NCI-H2227 treated with DMSO at 0.1 percent for 48 hours (cell line): ENCODE measurements around the gene FIGN.

Experiments used
- DNase-seq: peaks from one replicate; lab custom pipeline; 2025; lab: John Stamatoyannopoulos, UW

The FIGN gene

DNA sequence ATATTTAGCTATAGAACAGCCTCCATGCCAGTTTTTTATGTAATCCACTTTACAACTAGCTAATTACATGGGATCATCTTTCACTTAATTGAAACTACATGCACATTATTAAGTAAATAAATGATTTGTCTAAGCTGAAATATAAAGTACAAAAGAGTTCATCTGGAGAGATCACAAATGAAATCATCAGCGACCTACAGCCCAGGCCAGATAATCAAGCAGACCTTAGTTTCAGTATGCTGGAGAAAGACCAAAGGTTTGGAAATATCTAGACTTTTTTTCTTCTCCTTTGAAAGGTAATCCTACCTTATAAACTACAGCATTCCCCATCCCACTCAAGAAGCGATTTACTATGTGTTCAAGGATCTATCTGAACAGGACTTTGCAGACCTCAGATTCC lies 26.5 kb downstream of the FIGN start:
- no peak for DNase-seq

DNA sequence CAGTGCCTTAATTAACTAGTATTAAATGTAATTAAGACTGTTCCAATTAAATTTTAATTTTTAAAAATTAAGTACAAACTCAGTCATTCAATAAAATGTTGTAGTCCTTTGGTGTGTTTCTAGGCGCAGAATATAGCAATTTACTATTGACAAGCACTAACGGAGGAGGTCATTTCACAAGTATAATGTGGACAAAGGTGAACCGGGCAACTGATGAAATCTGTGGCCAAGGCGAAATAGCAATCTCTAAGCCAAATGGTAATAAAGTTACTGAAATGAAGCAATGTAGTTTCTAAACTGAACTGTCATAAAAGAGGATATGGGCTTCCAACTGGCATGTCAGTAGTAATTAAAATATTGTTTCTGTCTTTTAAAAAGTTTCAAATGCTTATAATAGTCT lies 27.5 kb downstream of the FIGN start:
- DNase-seq = no peak

DNA sequence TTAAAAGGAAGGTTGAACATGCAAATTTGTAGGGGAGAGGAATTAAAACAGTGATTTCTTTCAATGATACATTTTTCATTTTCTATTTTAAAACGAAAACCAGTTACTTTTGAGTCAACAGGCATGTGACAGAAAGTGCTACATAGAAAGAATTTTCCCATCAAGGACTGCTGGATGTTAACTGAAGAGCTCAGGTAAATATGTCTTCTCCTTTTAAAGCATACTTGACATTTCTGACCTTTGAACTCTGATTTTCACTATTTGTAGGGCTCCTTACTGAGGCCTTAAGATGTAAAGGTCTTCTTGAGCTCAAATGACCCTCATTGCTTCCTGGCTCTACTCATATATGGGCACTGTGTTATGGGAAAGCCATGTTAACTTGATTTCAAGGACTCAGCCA lies 32.4 kb downstream of the FIGN start:
- peak; percentile 39 for DNase-seq

DNA sequence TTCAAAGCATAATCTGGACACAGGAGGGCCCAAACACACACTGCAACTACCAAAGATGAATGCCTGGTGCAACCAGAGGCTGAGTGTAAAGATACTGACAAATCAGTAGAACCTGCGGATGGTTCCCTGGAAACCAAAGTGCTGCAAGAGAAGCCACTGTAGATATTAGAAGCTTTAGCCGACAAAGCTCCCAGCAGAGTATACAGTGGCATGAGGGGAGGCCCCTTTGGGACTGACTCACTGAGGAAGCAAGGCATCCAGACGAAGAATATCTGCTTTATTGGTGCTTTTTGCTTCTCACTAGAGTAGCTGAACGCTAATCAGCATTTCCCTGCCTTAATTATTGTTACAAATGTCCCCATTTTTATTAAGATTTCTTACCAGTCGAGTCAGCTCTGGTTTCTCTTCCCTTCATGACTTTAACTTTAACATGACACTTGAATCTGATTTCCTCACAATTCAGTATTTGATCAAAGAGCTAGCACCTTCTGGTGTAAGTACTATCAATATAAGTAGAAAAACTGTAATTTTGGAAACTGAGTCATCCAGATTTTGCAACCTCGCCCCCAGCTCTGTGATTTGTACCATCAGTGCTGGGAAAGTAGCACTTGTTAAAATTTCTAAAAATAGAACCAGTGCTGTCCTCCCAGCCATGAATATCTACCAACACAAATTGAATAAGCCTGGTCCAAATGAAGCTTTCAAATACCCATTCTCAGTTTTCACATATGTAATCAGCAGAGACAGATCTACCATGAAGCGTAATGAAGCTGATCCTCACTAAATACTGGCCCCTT lies 34.2 kb downstream of the FIGN start:
- DNase-seq = no peak

DNA sequence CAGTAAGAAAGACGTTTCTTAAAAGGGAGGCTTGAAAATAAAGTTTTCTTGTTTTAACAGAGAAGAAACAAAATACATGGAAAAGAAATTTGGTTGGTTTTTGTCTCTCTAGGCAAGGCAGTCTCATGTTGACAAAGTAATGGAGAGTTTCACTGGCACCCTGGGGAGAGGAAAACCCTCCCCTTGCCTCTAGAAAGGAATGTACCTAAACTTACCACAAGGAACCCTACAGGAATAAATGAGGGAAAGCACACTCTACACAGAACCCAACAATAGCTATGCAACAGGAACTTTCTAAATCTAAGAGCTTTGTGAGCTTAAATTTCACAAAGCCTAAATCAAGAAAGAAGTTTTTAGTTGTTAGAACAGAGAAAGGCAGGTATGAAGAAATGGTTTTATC lies 37.0 kb downstream of the FIGN start:
- DNase-seq = no peak

DNA sequence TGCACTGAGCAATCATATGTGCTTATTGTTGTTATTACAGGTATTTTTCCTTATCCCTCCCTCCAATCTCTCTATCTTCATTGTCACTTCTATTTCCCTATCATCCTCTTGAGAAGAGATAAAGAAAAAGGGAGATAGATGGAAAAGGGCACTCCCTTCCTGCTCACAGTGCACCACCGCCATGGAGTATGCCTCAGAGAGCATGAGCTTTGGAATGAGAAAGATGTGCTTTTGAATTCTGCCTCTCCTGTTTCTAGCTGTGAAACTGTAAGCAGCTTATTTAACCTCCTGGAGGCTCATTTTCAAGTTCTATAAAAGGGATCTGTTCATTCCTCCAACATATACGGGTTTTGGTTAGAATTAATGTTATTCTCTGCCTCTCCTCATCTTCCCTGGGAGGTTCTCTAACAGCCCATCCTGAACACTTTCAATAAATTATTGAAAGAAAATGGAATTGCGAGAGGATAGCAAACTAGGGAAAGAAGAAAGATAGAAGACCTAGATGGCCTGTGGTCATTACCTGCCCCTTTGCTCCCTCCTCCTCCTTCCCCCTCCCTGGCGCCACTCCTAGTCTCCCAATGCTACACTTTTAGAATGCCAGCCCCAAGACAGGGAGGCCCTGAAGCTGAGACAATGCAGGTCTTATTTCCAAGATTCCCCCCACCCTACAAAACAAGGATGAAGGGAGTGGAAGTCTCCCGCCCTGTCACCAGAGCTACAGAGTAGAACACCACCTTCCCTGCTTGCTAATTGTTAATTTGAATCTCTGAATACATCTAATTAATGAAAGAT lies 37.8 kb downstream of the FIGN start:
- DNase-seq = no peak

DNA sequence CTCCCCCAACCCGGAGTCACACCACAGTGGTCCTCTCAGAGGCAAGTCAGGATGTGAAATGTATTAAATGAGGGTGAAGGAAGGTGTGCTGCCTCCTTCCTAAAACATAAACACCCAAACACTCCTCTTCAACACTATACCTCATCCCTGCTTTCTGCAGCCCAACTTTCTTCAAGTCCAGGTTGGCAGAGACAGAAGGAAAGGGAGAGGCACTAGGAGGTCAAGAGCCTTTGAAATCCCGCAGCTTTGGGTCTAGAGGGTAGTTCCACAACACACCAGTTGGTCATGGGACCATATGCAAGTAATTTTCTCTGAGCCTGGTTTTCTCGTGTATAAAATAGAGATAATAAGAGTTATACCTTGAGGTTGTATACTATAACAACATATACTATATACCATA lies 38.4 kb downstream of the FIGN start:
- no peak for DNase-seq

DNA sequence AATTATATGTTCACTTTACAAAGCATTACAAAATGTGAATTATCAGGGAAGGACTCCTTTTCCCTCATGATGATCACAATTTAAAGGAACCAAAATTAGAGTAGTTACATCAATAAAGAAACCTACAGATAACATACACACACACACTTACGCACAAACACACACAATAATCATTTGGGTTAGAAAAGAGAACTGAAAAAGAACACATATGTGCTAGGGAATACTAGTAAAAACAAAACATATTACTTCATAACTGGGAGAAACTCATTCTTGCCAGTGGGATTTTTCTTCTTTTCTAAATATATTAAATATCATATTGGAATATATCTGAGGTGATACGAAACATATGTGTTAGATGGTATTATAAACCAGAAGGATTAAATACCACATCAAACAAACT lies 42.3 kb downstream of the FIGN start:
- no peak for DNase-seq

DNA sequence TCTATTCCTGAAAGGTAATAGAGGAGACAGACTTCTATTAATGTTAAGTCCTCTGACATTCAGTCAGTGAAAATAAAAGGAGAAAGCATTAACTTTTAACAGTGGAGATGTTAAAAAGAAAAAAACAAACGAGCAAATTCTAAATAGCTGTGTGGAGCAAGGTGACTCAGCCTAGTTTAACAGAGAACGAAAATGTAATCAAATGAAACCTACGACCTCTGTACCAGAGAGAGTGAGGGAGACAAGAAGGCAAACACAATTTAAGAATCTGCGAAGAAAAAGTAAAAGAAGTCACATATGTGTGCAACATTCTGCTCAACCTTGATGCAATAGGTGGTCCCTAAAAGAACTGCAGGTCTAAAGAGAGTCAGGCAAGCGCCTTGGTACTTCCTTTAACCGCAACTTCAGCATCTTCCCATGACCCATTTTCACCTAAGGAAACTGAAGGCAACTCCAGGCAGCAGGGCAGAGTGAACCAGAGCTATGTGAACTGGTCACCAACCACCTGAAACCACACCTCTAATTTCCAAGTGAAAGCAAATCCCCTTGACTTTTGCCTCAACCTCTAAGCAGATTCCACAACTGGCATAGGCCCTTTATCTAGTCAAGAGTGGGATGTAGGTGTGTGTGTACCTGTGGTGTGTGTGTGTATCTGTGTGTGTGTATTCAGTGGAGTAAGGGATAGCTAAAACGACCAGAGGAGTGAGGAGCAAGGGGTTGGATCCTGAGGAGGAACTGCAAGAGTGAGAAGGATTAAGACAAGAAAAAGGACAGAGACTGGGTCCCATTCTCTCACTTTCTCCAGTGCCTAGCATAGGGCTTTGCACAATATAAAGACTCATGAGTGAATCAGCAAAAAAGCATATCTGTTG lies 43.0 kb downstream of the FIGN start:
- DNase-seq = no peak

DNA sequence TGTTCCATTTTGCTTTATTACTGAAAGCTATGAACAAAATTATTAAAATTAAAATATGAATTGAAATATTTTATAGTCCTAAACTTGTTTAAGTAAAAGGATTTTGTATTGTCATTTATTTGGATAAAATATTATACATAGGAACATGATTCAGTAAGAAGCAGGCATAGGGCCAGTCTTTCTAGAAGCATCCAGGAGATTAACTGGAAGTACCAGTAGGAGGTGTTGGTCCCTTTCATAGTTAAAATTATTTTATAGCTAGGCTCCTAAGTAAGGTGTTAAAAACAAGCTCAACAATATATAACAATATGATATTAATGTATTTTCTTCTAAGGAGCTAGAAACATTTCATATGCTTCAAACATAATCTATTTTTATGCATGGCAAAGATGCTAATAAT lies 43.7 kb downstream of the FIGN start:
- DNase-seq = no peak

DNA sequence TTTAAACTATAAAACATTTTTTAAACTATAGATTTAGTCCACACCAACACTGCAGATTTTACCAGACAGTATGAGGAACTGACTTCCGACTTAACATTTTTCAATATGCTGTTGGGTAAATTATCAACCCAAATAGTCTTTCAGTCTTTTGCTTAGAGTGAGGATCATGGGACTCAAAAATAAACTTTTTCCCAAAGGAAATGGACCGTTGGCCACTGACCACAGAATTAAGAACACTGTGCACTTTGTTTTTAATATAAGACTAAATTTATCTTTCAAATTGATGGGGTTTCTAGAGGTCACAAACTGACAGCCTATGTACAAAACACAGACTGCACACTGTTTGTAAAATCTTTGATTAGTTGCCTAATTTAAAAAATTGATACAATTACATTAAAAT lies 44.9 kb downstream of the FIGN start:
- no peak for DNase-seq

DNA sequence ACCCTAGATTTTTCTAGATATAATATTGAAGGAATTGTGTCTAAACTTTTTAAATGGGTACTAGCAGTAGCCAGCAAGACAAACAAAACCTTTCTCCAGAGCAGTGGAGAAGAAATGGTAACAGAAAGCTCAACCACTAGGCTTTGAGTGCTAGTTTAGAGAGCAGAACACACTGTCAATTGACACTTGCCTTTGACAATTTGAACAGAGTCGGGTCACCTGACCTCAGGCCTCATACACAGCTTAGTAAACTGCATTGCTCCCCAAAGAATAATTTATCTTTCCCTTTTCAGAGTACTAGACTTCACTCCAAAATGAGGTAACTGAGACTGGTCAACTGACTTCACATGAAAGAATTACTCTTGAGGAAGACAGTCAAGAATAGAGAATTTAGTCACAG lies 48.6 kb downstream of the FIGN start:
- no peak for DNase-seq

DNA sequence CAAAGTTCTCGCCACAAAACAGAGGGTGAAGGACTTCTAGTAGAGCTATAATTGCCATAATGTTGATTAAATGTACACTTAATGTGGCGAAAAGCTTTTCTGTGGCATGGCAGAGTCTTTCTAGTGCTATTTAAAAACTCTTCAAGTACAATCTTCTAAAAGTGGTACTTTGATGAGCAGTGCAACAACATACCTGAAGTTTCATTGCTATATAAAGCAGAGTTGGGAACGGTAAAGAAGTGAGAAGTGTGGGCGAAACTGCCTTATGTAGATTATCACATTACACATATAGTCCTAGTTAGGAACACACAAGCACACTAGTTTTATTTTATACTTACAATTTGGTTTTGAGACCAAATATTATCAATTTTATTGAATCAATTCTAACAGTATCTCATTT lies 49.5 kb downstream of the FIGN start:
- no peak for DNase-seq

DNA sequence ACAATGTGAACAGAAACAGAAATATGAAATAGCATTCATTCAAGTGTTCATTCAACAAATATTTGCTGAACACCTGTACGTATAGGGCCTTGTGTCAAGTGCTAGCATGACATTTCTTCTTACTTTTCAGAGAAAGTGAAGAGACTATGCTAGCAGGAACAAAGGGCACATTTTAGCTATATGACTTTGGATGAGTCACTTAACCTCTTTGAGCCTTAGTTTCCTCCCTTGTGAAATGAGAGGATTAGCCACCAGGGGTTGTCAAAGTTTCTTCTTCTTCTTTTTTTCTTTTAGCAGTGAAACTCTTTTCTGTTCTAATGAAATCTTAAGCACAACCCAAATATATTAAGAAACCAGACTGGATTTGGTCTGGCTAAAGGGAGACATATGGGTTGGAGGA lies 53.1 kb downstream of the FIGN start:
- DNase-seq = no peak

DNA sequence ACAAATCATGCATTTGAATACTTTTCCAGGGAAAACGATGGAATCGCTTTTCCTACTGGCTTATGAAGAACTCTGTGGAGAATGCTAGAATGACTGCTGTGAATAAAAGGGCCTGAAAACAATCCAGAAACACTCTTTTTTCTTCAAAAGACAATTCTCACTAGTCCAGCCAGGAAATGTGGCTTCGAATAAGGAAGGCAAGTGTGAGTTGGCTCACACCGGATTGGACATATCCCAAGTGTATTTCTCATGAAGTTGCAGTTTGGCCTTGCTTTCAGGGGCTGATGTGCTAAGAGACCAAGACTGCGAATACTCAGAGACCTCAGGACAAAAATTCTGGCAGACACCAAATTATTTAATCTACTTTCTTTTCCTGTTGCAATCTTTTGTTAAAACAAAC lies 54.1 kb downstream of the FIGN start:
- DNase-seq = no peak

DNA sequence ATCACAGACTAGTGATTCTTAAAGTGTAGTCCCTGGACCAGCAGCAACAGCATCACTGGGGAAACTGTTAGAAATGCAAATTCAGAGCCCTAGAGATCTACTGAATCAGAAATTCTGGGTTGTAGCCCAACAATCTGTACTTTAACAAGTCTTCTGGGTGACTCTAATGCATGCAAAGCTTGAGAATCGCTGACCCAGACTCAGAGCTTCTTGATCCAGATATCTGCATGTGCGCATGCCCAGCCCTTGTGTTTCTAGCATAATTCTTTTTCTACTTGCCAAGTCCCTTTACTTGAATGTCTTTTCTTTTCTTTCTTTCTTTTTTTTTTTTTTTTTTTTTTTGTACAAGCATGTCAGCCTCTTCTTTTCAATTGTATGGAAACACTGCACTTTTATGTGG lies 60.4 kb downstream of the FIGN start:
- no peak for DNase-seq

DNA sequence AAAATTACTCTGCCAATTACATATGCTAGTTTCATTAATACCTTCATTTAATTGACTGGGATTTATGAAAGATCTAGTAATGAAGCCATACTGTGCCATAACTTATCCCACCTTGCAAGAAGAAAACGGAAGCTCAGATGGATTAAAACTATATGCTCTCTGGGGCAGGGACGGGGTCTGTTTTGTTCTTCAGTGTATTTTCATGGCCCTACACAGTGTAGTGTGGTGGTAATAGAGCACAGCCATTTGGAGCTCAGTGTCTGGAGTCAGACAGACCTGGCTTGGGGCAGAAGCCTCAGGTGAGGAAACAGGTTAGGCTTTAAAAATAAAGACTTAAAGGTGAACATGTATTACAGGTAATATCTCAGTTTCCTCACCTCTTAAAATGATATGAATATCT lies 62.3 kb downstream of the FIGN start:
- DNase-seq = no peak

DNA sequence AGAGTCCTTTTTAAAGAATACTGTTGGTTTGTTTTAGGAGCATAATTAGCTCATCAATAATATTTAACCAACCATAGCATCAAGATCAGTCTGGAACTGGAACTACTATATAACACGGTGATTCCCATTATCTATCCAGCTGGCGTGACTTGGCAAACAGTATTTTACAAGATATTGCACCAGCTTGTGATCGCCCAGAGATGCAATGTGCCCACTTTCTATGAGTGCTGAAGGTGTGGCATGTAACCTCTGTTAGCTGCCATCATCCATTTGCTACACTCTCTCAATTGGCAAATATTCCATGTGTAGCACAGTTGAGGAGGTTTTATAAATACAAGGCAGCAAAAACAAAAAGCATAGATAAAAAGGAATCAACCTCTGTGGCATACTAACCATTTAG lies 64.9 kb downstream of the FIGN start:
- DNase-seq = no peak

DNA sequence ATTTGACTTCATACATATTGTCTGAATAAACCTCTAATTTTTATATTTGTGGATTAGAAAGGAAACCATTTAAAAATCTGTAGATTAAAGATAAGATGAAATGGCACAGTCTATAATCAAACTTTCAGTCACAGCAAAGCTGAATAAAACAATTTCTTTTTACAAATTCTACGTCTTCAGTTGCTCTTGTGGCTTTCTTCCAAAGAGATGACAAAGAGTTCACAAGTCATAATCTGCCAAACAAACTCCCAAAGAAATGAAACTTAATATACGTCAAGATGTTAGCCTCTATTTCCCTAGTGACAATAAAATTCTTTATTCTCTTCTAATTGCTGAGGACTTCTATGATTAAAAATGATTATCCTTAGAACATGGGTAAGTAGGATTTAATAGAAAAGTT lies 66.3 kb downstream of the FIGN start:
- DNase-seq = no peak

DNA sequence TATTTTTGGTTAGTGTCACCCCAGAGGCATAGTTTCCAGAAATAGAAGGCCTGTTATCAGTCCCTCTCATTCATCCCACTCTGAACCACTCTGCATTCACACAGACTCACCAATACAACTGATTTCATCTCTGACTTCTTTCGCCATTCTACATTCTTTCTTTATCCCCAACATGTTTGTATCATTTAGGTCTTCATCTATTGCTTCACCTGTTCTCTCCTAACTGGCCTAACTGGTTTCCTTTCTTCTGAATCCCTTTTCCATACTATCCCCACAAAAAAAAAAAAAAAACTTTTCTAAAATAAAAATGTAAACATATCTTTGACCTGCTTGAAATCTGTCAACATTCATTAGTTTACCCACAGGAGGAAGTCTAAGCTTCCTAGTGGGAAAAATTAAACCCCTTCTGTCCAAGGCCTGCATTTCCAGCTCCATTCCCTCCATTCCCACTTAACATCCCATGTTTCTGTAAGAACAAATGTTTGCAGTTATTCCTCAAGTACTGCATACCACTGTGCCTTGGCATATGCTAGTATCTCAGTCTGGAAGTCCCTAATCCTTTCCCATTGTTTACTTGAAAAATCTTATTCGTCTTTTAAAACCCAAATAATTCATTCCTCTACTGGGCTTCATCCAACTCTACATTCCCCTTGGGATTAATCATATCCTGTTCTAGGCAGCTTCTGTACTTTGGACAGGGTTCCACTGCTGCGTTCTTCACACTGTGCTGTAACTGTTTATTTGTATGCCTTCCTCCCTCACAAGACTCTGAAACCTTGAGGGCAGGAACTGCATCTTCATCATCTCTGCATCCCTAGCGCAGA lies 68.5 kb downstream of the FIGN start:
- no peak for DNase-seq

DNA sequence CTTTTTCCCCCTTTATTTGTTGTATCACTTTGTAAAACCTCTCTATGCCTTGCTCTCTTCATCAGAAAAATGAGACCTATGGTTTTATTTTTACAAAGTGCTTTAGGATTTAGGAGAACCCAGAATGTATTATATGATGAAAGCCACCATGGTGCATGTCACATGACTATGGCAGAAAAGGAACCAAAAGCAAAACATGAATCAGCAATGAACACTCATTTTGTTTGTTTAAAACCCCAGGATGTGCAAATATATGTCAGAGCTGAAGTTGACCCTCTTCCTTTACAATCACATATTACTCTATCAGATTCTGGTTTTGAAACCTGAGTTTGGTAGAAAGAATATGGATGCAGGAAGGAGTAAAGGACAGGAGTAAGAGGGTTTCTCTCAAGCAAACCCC lies 70.0 kb downstream of the FIGN start:
- DNase-seq = no peak

DNA sequence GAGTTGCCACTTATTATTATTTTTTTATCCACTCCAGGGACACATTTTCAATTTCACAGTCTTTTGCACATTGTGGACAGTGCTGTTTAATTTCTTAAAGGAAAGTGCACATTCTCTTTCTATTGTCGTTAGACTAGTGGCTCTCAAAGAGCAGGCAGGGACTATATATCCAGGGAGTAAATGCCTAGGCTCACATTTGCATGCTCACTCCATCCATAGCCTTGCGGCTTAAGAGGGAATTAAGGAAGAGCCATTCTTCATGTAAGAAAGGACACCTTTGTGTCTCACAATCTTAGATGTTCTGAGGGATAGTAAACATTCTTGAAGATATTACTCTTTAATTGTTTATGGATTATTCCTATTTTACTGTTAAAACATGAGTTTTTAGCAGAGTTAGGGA lies 70.8 kb downstream of the FIGN start:
- no peak for DNase-seq
